ENCODE data around the gene C1QTNF3. TPM values are rescaled to one million over a fixed set of nuclear protein-coding genes. Genes with fewer than 3 reads are reported as not detected.

Gene C1QTNF3
- total RNA-seq, 4 donors from 2014 or later, result 6.6 to 13.3 (median 7.6) TPM

- H3K9me3 ChIP-seq, result no peaks in the 10 kb centered on the region
- peaks cover 0 to 34% (median 7%) of the 10 kb centered on the region in 4 donors for H3K4me1 ChIP-seq
- TF ChIP-seq EP300 (IDR thresholded peaks at IDR 0.05; ENCODE audit: low read depth) (no peak), CTCF (IDR thresholded peaks at IDR 0.05) (no peak), POLR2A (IDR thresholded peaks at IDR 0.05) (no peak), POLR2AphosphoS5 (IDR thresholded peaks at IDR 0.05) (no peak)
- no peak for DNase-seq
- no peak overlapping the region for H3K4me3 ChIP-seq
- H3K36me3 ChIP-seq, result no peaks in the 10 kb centered on the region
- intact Hi-C loops (cut with DNase I; ENCODE audit: low total_unique reads), result no loop called here
- 71 to 86% methylated on average over 1 of the region's 1 CpG for WGBS, 2 donors (ENCODE audit: low coverage in 1 of 2)
- in situ Hi-C loops (cut with MboI; ENCODE audit: low pct_ligation_motif_present in 1 of 4, low pct_unique_long_range_greater_than_20kb in 1 of 4, low sequenced_read_pairs in 3 of 4), result loop anchor here in 3 of 4 donors (25.0 kb wide), 2 partner anchors 442 to 892 kb away; partner anchors contain the start of genes BRIX1 (in 2 of the 3) and RAD1 (in 2 of the 3)
- H3K27me3 ChIP-seq, result no peaks in the 10 kb centered on the region
- peak overlapping the region in 3 of 4 donors; percentile 48 to 58 (median 55) for H3K27ac ChIP-seq
Observed at GRCh38 chr5:34020726-34021125, 22.3 kb downstream of the C1QTNF3 start.

- no peak for DNase-seq
- H3K4me1 ChIP-seq, result peaks cover 0 to 48% (median 14%) of the 10 kb centered on the region in 4 donors
- no peak overlapping the region for H3K27ac ChIP-seq
- TF ChIP-seq CTCF (IDR thresholded peaks at IDR 0.05), result no peak
- TF ChIP-seq POLR2AphosphoS5 (IDR thresholded peaks at IDR 0.05), result no peak
- no peak for TF ChIP-seq EP300 (IDR thresholded peaks at IDR 0.05; ENCODE audit: low read depth)
- no peak for TF ChIP-seq POLR2A (IDR thresholded peaks at IDR 0.05)
- H3K27me3 ChIP-seq, result no peaks in the 10 kb centered on the region
- in situ Hi-C loops (cut with MboI; ENCODE audit: low pct_ligation_motif_present in 1 of 4, low pct_unique_long_range_greater_than_20kb in 1 of 4, low sequenced_read_pairs in 3 of 4), result loop anchor here in 3 of 4 donors (25.0 kb wide), 2 partner anchors 445 to 895 kb away; partner anchors contain the start of genes BRIX1 (in 2 of the 3) and RAD1 (in 2 of the 3)
- intact Hi-C loops (cut with DNase I; ENCODE audit: low total_unique reads), result no loop called here
- 80 to 85% methylated on average over 2 of the region's 2 CpGs for WGBS, 2 donors (ENCODE audit: low coverage in 1 of 2)
- no peak overlapping the region for H3K4me3 ChIP-seq
- H3K9me3 ChIP-seq, result no peaks in the 10 kb centered on the region
- no peaks in the 10 kb centered on the region for H3K36me3 ChIP-seq
Observed at GRCh38 chr5:34017254-34017653, 25.8 kb downstream of the C1QTNF3 start.

GRCh38 chr5:34016750-34017149, 26.3 kb downstream of the C1QTNF3 start:
- in situ Hi-C loops (cut with MboI; ENCODE audit: low pct_ligation_motif_present in 1 of 4, low pct_unique_long_range_greater_than_20kb in 1 of 4, low sequenced_read_pairs in 3 of 4), result loop anchor here in 3 of 4 donors (25.0 kb wide), 2 partner anchors 446 to 896 kb away; partner anchors contain the start of genes BRIX1 (in 2 of the 3) and RAD1 (in 2 of the 3)
- Histone ChIP-seq H3K27me3 (no peaks in the 10 kb centered on the region), H3K4me1 (peaks cover 0 to 49% (median 14%) of the 10 kb centered on the region in 4 donors), H3K4me3 (no peak overlapping the region), H3K9me3 (no peaks in the 10 kb centered on the region), H3K27ac (no peak overlapping the region), H3K36me3 (no peaks in the 10 kb centered on the region)
- intact Hi-C loops (cut with DNase I; ENCODE audit: low total_unique reads), result no loop called here
- TF ChIP-seq POLR2A (IDR thresholded peaks at IDR 0.05) (no peak), EP300 (IDR thresholded peaks at IDR 0.05; ENCODE audit: low read depth) (no peak), POLR2AphosphoS5 (IDR thresholded peaks at IDR 0.05) (no peak), CTCF (IDR thresholded peaks at IDR 0.05) (no peak)
- WGBS, 2 donors (ENCODE audit: low coverage in 1 of 2), result 85 to 88% methylated on average over 2 of the region's 2 CpGs
- no peak for DNase-seq

- intact Hi-C loops (cut with DNase I; ENCODE audit: low total_unique reads) (no loop called here), in situ Hi-C loops (cut with MboI; ENCODE audit: low pct_ligation_motif_present in 1 of 4, low pct_unique_long_range_greater_than_20kb in 1 of 4, low sequenced_read_pairs in 3 of 4) (loop anchor here in 3 of 4 donors (25.0 kb wide), 2 partner anchors 446 to 896 kb away; partner anchors contain the start of genes BRIX1 (in 2 of the 3) and RAD1 (in 2 of the 3))
- no peak for DNase-seq
- H3K4me3 ChIP-seq, result no peak overlapping the region
- WGBS, 2 donors (ENCODE audit: low coverage in 1 of 2), result 50 to 76% methylated on average over 5 of the region's 5 CpGs
- no peaks in the 10 kb centered on the region for H3K9me3 ChIP-seq
- TF ChIP-seq POLR2AphosphoS5 (IDR thresholded peaks at IDR 0.05) (no peak), POLR2A (IDR thresholded peaks at IDR 0.05) (no peak), CTCF (IDR thresholded peaks at IDR 0.05) (no peak), EP300 (IDR thresholded peaks at IDR 0.05; ENCODE audit: low read depth) (no peak)
- H3K27me3 ChIP-seq, result no peaks in the 10 kb centered on the region
- H3K36me3 ChIP-seq, result no peaks in the 10 kb centered on the region
- peaks cover 0 to 47% (median 14%) of the 10 kb centered on the region in 4 donors for H3K4me1 ChIP-seq
- H3K27ac ChIP-seq, result peak overlapping the region in 2 of 4 donors; percentile 6 to 24
Observed at GRCh38 chr5:34016222-34016621, 26.8 kb downstream of the C1QTNF3 start.

All from transverse colon (tissue), 4 donors.